HG02610 (cell line): Measurements from ENCODE around the gene RNF115.
"Not testable (repeated sequence)": the region's sequence is repeated elsewhere in the genome, so short reads cannot be mapped to it uniquely, and the experiment has no call there.

ENCODE experiments used
- ATAC-seq: cut with Tn5 transposase; IDR thresholded peaks from one replicate; pipeline ENCODE4 v1.9.1; 2021; ENCODE audit warnings: mild to moderate bottlenecking, moderate library complexity; ENCODE audit not compliant: unreplicated experiment

RNF115 gene

GRCh38 chr1:145828367-145829026 is 4.6 kb upstream of the RNF115 start:
- no peak for ATAC-seq

- no peak for ATAC-seq
These were observed 4.1 kb upstream of the RNF115 start for GRCh38 chr1:145827966-145828365.

GRCh38 chr1:145826030-145826429 is 2.1 kb upstream of the RNF115 start:
- no peak for ATAC-seq

GRCh38 chr1:145824499-145824842 is 576 bp upstream of the RNF115 start:
- ATAC-seq: no peak

- not testable (repeated sequence) for ATAC-seq
These were observed 1.0 kb downstream of the RNF115 start for GRCh38 chr1:145822779-145823331.

GRCh38 chr1:145818095-145818494 is 5.8 kb downstream of the RNF115 start:
- ATAC-seq: not testable (repeated sequence)

GRCh38 chr1:145812977-145813810 is 10.7 kb downstream of the RNF115 start:
- ATAC-seq: not testable (repeated sequence)

GRCh38 chr1:145806844-145807243 is 17.1 kb downstream of the RNF115 start:
- no peak for ATAC-seq

- ATAC-seq: no peak
These were observed 17.5 kb downstream of the RNF115 start for GRCh38 chr1:145806408-145806807.

- ATAC-seq: no peak
These were observed 18.8 kb downstream of the RNF115 start for GRCh38 chr1:145805057-145805456.

GRCh38 chr1:145804235-145805045 is 19.5 kb downstream of the RNF115 start:
- ATAC-seq: no peak

- no peak for ATAC-seq
These were observed 24.1 kb downstream of the RNF115 start for GRCh38 chr1:145799806-145800205.

GRCh38 chr1:145796753-145797152 is 27.1 kb downstream of the RNF115 start:
- ATAC-seq: no peak

- no peak for ATAC-seq
These were observed 28.5 kb downstream of the RNF115 start for GRCh38 chr1:145795257-145795881.

- peak; percentile 55 for ATAC-seq
These were observed 31.4 kb downstream of the RNF115 start for GRCh38 chr1:145792484-145792883.

- ATAC-seq: not testable (repeated sequence)
These were observed 32.0 kb downstream of the RNF115 start for GRCh38 chr1:145791860-145792259.

- ATAC-seq: no peak
These were observed 35.3 kb downstream of the RNF115 start for GRCh38 chr1:145788580-145788979.

GRCh38 chr1:145786271-145786670 is 37.6 kb downstream of the RNF115 start:
- no peak for ATAC-seq

- no peak for ATAC-seq
These were observed 38.3 kb downstream of the RNF115 start for GRCh38 chr1:145785547-145785946.

- ATAC-seq: no peak
These were observed 39.5 kb downstream of the RNF115 start for GRCh38 chr1:145784409-145784808.
